Measurements from ENCODE around the gene USP24. TPM values are rescaled to one million over a fixed set of nuclear protein-coding genes. Genes with fewer than 3 reads are reported as not detected.

USP24 gene
- total RNA-seq, result 40.7 and 43.1 TPM in 2 replicates

DNA sequence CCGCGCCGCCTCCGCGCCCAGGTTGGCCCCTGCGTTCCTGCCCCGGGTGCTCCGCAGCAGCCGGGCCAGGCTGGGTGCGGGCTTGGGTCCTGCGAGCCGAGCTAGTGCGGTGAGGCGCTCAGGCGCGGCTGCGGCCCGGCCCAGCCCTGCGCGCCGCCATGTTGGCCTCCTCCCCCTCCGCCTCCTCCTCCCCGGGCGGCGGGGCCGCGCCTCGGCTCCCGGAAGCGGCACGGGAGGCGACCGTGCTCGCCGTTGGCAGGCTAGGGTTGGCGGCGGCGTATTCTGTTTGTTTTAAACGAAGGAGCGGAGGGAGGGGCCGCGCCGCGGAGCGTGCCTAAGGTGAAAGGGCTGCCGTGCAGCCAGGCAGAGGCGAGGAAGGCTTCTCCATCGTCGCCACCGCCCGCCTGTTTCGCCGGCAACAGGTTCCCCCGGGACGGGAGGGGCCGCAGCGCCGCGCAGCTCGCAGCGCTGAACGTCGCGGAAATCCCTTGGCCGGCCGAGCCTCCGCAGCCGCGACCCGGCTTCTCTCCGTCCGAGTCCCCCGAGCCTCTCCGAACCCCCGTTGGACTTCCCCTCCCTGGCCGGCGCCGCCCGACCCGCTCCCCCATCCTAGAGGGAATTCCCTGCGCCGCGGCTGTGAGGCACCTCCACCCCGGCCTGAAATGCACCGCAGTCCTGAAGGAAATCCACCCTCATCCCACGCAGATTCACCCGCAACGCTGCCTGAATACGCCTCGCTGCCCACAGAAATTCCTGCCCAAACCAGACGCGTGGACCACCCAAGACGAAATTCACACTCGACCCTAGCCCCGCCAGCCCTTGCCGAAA is at the start of gene USP24:
USP24 (minus strand) TSS at position 171 of the 828 bp plus-strand sequence. CDS start 251 bp downstream, outside the sequence.
- peaks cover 54% of the 10 kb centered on the region for H3K79me2 ChIP-seq (ENCODE audit: insufficient read depth, low read length)
- peak; percentile 98 for DNase-seq (ENCODE audit: insufficient read length, low spot score, missing footprints)
- TF ChIP-seq CTCF (IDR thresholded peaks at IDR 0.05; ENCODE audit: extremely low read depth, low read depth, low read length), result no peak

DNA sequence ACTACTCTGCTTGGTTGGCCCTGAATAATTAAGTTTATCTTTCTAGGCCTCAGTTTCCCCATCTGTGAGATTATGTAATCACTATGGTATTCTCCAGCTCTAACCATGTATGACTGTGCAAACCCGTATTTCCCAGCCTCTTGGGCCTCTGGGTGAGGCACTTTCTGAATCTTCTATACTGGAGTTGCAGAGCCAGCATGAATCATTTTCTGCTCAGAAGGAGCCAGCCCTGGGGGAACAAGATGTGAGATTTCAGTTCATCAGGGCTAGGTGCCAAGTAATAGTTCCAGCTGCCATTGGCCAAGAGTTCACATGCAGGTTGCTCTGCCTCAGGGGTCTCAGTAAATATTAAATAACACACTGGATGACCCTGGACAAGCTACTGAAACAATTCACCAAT is 47.7 kb upstream of the USP24 start:
- TF ChIP-seq CTCF (IDR thresholded peaks at IDR 0.05; ENCODE audit: extremely low read depth, low read depth, low read length), result no peak
- H3K27me3 ChIP-seq (ENCODE audit: insufficient read depth, low read length), result no peaks in the 10 kb centered on the region
- H3K79me2 ChIP-seq (ENCODE audit: insufficient read depth, low read length), result no peaks in the 10 kb centered on the region
- no peak overlapping the region for H3K4me3 ChIP-seq (ENCODE audit: insufficient read depth, low read length)
- H3K4me1 ChIP-seq (ENCODE audit: insufficient read depth, low read length), result no peaks in the 10 kb centered on the region
- no peak overlapping the region for H3K4me2 ChIP-seq (ENCODE audit: insufficient read depth, low read length)
- H3K9me3 ChIP-seq (ENCODE audit: low read depth, low read length), result no peaks in the 10 kb centered on the region
- no peaks in the 10 kb centered on the region for H3K36me3 ChIP-seq (ENCODE audit: insufficient read depth, low read length)
- H4K20me1 ChIP-seq (ENCODE audit: insufficient read depth, low read length), result no peaks in the 10 kb centered on the region
- peak; percentile 87 for DNase-seq (ENCODE audit: insufficient read length, low spot score, missing footprints)
- no peak overlapping the region for H2AFZ ChIP-seq (ENCODE audit: low read length)
- H3K27ac ChIP-seq (ENCODE audit: low read depth, low read length), result no peak overlapping the region

More for the DNA sequence above, at the start of gene USP24:
- no peaks in the 10 kb centered on the region for H3K27me3 ChIP-seq (ENCODE audit: insufficient read depth, low read length)
- H2AFZ ChIP-seq (ENCODE audit: low read length), result peak within 1 kb of the TSS; percentile 92
- H3K9me3 ChIP-seq (ENCODE audit: low read depth, low read length), result no peaks in the 10 kb centered on the region
- H3K4me1 ChIP-seq (ENCODE audit: insufficient read depth, low read length), result peaks cover 32% of the 10 kb centered on the region
- peak within 1 kb of the TSS; percentile 91 for H3K4me3 ChIP-seq (ENCODE audit: insufficient read depth, low read length)
- H3K36me3 ChIP-seq (ENCODE audit: insufficient read depth, low read length), result no peaks in the 10 kb centered on the region
- peaks cover 29% of the 10 kb centered on the region for H4K20me1 ChIP-seq (ENCODE audit: insufficient read depth, low read length)
- H3K4me2 ChIP-seq (ENCODE audit: insufficient read depth, low read length), result peak within 1 kb of the TSS; percentile 98
- peak within 1 kb of the TSS; percentile 67 for H3K27ac ChIP-seq (ENCODE audit: low read depth, low read length)

DNA sequence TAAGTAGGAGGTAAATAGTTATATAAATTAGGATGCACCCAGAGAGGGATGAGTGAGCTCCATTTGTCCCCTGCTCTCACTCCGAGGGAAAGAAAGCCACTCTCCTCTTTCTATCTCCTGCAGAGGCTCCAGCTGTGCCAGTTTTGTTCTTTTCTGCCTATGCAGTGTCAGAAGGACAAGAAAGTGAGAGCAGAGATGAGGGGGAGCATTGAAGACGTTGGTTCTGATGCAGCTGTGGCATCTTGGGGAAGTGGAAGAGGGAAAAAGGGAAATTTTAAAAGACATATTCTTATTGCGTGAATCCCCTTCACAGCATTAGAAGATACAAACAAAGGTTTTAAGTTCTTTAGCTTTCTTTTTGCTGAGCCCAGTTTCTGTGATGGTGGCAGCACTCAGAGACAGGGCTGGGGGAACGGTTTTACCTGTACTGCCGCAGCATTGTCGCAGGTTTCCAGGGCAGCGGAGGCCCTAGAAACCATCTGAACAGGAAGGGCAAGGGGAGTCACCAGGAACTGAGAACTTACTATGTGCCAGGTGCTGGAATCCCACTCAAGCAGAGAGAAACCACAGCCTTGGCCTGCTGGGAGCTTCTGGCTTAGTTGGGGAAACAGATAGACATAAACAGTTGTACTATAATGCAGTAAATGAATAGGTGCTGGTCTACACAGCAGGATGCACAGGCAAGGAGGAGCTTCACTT is 44.9 kb upstream of the USP24 start:
- H3K4me1 ChIP-seq (ENCODE audit: insufficient read depth, low read length), result no peaks in the 10 kb centered on the region
- no peak for DNase-seq (ENCODE audit: insufficient read length, low spot score, missing footprints)
- no peak overlapping the region for H3K4me3 ChIP-seq (ENCODE audit: insufficient read depth, low read length)
- no peak overlapping the region for H3K4me2 ChIP-seq (ENCODE audit: insufficient read depth, low read length)
- H3K27me3 ChIP-seq (ENCODE audit: insufficient read depth, low read length), result no peaks in the 10 kb centered on the region
- TF ChIP-seq CTCF (IDR thresholded peaks at IDR 0.05; ENCODE audit: extremely low read depth, low read depth, low read length), result no peak
- H3K9me3 ChIP-seq (ENCODE audit: low read depth, low read length), result no peaks in the 10 kb centered on the region
- H3K27ac ChIP-seq (ENCODE audit: low read depth, low read length), result no peak overlapping the region
- no peaks in the 10 kb centered on the region for H4K20me1 ChIP-seq (ENCODE audit: insufficient read depth, low read length)
- H2AFZ ChIP-seq (ENCODE audit: low read length), result no peak overlapping the region
- no peaks in the 10 kb centered on the region for H3K79me2 ChIP-seq (ENCODE audit: insufficient read depth, low read length)
- no peaks in the 10 kb centered on the region for H3K36me3 ChIP-seq (ENCODE audit: insufficient read depth, low read length)

- no peaks in the 10 kb centered on the region for H3K36me3 ChIP-seq (ENCODE audit: insufficient read depth, low read length)
- no peak overlapping the region for H3K4me2 ChIP-seq (ENCODE audit: insufficient read depth, low read length)
- H3K27me3 ChIP-seq (ENCODE audit: insufficient read depth, low read length), result no peaks in the 10 kb centered on the region
- H3K79me2 ChIP-seq (ENCODE audit: insufficient read depth, low read length), result no peaks in the 10 kb centered on the region
- no peak overlapping the region for H3K27ac ChIP-seq (ENCODE audit: low read depth, low read length)
- no peaks in the 10 kb centered on the region for H4K20me1 ChIP-seq (ENCODE audit: insufficient read depth, low read length)
- H3K9me3 ChIP-seq (ENCODE audit: low read depth, low read length), result no peaks in the 10 kb centered on the region
- TF ChIP-seq CTCF (IDR thresholded peaks at IDR 0.05; ENCODE audit: extremely low read depth, low read depth, low read length), result no peak
- H3K4me1 ChIP-seq (ENCODE audit: insufficient read depth, low read length), result no peaks in the 10 kb centered on the region
- peak overlapping the region; percentile 18 for H2AFZ ChIP-seq (ENCODE audit: low read length)
- DNase-seq (ENCODE audit: insufficient read length, low spot score, missing footprints), result no peak
- H3K4me3 ChIP-seq (ENCODE audit: insufficient read depth, low read length), result no peak overlapping the region
These were observed 42.8 kb upstream of the USP24 start for GRCh38 chr1:55257958-55258357.

Data from osteoblast (primary cell).